HG03108 (cell line): ENCODE measurements around the gene AKAP12.
"Not testable (repeated sequence)": the region's sequence is repeated elsewhere in the genome, so short reads cannot be mapped to it uniquely, and the experiment has no call there.

ENCODE experiments used
- ATAC-seq: cut with Tn5 transposase; IDR thresholded peaks from one replicate; pipeline ENCODE4 v1.9.1; 2021; ENCODE audit warnings: moderate library complexity; ENCODE audit not compliant: unreplicated experiment

AKAP12 gene

GRCh38 chr6:151309619-151310018 is 69.9 kb downstream of the AKAP12 start:
- no peak for ATAC-seq

- ATAC-seq, result no peak
Observed at GRCh38 chr6:151310279-151310678, 70.5 kb downstream of the AKAP12 start.

- ATAC-seq, result no peak
Observed at GRCh38 chr6:151310852-151311767, 71.3 kb downstream of the AKAP12 start.

- no peak for ATAC-seq
Observed at GRCh38 chr6:151313066-151313491, 73.3 kb downstream of the AKAP12 start.

- not testable (repeated sequence) for ATAC-seq
Observed at GRCh38 chr6:151315661-151316060, 75.9 kb downstream of the AKAP12 start.

- no peak for ATAC-seq
Observed at GRCh38 chr6:151317103-151317994, 77.6 kb downstream of the AKAP12 start.

- no peak for ATAC-seq
Observed at GRCh38 chr6:151317995-151318365, 78.2 kb downstream of the AKAP12 start.

GRCh38 chr6:151320140-151320539 is 80.4 kb downstream of the AKAP12 start:
- no peak for ATAC-seq

GRCh38 chr6:151321438-151321837 is 81.7 kb downstream of the AKAP12 start:
- no peak for ATAC-seq

- ATAC-seq, result no peak
Observed at GRCh38 chr6:151322570-151322969, 82.8 kb downstream of the AKAP12 start.

- peak; percentile 85 for ATAC-seq
Observed at GRCh38 chr6:151323791-151324487, 84.2 kb downstream of the AKAP12 start.

GRCh38 chr6:151324488-151324825 is 84.7 kb downstream of the AKAP12 start:
- ATAC-seq, result no peak

GRCh38 chr6:151325075-151326050 is 85.6 kb downstream of the AKAP12 start:
- no peak for ATAC-seq

- no peak for ATAC-seq
Observed at GRCh38 chr6:151326116-151326825, 86.5 kb downstream of the AKAP12 start.

- no peak for ATAC-seq
Observed at GRCh38 chr6:151327101-151327500, 87.3 kb downstream of the AKAP12 start.

- ATAC-seq, result no peak
Observed at GRCh38 chr6:151330130-151330696, 90.4 kb downstream of the AKAP12 start.

GRCh38 chr6:151335930-151336329 is 96.2 kb downstream of the AKAP12 start:
- no peak for ATAC-seq

- ATAC-seq, result no peak
Observed at GRCh38 chr6:151338651-151339200, 99.0 kb downstream of the AKAP12 start.

GRCh38 chr6:151339369-151339768 is 99.6 kb downstream of the AKAP12 start:
- ATAC-seq, result no peak
